Eye (tissue), 1 donor: ENCODE results near the gene DHFR.

Experiments used
- DNase-seq: peaks from one replicate; pipeline ENCODE4 v3.0.0-alpha.2; 2015

Gene DHFR

DNA sequence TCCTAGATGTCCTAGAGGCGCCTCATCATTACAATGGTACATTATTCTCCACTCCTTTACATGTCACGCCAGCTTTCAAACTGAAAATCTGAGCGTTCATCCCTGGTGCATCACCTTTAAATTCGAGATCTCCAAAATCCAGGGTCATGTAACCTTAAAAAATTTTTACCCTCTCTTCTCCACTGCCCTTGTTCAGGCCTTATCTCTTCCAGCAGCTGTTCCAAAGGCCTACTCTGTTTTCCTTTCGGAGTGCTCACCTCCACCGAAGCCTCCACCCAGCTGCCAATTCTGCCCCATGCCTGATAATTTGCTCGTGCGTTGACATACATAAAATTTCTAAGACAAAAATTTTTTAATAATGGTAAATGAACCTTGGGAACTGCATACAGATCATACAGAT is 1.3 kb downstream of the DHFR start:
- DNase-seq, result no peak

DNA sequence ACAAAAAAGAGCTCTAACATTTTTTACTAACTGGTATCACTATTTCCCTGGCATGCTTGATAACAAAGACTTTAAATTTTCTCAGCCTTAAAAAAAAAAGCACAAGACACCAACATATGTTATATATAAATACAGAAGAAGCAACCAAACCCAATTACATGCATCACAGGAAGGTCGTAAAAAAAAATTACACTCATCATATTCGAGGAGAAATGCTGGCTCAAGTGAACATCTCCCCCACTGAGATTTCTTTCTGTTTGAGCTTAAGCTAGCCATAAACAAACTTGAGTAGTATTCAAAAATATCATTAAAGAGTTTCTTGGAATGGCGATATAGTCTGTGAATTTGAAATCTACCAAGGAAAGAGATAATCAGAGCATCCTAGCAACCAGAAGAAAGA is 7.9 kb downstream of the DHFR start:
- no peak for DNase-seq

DNA sequence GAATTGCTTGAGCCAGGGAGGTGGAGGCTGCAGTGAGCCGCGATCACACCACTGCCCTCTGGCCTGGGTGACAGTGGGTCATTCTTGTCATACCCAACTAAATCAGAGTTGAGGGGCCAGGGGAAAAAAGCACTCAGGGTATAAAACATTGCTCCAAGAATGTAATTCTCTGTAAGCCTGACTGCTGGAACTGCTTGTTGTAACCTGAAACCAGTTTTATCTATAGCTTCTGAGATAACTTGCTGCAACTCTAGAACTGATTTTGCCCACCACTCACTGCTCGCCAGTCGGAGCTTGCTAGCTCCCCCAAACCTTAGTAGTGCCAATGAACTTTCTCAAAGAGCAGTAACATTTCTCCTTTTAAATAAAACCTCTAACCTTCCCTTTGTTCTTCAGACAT is 9.9 kb downstream of the DHFR start:
- no peak for DNase-seq

DNA sequence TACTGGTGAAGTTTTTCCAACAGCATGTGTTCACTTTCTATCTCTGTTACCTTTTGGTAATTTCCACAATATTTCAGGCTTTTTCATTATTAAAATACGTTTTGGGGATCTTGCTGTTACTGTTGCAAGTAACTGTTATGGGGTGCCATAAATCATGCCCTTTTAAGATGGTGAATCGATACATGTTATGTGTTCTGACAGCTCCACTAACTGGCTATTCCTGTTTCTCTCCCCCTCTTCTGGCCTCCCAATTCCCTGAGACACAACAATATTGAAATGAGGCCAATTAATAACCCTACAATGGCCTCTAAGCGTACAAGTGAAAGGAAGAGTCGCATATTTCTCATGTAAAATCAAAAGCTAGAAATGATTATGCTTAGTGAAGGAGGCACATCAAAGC is 13.4 kb downstream of the DHFR start:
- DNase-seq, result no peak

DNA sequence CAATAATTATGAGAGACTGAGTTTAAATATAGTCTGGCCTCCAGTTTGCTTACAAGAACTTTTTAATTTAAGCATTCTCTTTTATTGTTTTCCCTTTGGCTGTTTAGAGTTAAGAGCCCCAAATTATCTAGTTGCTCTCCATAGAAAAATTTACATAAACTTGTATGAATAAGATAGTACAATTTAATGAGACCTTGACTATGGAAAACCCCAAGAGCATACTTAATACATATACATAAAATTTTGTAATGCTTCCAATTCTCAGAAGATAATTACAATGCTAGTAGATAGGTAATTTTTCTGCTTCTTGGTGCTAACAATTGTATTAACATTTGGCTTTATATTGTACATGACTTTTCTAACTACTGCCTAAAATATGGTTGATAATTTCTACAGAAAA is 20.6 kb downstream of the DHFR start:
- DNase-seq, result no peak

DNA sequence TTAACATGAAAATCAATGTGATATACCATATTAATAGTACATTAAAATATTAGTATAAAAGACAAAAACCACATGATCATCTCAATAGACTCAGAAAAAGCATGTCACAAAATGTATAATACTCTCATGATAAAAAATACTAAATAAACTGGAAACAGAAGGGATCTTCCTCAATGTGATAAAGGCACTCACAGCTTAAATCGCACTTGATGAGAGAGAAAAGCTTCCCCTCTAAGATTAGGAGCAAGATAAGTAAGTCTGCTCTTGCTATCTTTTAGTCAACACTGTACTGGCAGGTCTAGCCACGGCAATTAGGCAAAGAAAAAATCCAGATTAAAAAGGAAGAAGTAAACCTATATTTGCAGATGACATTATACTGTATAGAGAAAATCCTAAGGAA is 22.1 kb downstream of the DHFR start:
- DNase-seq, result no peak

DNA sequence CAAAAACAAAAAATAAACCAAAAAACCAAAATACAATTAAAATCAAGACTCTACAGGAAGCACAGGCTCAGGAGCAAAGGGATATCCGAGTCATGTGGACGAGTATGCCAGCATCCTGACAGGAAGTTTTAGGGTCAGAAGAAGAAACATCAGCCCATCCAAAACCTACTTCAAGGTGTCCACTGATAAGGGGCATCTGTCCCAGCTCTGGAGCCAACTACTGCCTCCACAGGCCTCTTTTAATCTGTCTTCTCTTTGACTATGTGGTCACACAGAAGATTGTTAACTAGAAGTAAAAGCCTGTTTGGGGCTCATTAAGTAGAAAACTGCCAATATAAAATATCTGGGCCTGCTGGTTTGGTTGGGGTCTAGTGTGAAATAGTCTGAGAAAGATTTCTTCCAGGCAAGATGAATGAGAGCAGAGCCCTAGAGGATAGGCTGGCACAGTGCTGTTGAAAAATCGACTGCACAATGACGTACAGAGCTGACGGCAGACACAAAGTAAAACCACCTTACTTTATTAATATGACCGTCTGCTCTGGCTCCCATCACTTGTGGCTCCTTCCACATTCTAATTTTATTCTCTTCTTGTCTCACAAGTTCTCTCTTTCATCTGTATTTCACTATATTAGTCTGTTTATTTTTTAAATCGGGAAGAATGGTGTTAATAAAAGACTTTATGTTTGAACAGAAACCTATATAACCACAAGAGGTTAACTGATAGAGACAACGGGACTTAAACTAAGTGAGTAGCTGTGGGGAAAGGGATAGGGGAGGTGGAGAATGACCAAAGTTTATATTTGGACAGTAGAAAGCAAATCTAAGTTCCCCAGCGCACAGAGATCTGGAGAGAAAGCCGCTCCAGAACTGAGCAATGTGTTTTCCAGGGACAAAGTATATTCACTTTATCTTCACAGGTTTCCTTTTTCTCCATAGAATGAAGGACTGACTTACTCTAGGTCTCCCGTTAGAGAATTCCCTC is 23.2 kb downstream of the DHFR start:
- DNase-seq, result no peak

DNA sequence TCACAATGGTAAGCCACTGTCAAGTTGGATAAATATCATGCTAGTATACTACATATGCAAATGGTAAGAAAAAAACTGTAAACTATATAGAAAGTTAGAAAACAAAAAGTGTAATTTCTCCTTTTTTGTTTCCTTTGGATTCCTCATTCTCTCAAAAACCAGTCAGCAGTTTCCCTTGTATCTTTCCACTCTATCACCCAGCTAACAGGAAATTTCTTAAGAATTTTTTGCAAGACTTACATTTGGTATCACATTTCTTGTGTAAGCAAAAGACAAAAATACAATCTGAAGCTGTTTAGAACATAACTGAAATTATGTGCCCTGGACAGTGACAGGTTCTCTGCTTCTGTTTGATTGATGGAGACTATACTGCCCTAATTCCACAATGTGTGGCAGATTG is 25.5 kb downstream of the DHFR start:
- DNase-seq, result no peak

DNA sequence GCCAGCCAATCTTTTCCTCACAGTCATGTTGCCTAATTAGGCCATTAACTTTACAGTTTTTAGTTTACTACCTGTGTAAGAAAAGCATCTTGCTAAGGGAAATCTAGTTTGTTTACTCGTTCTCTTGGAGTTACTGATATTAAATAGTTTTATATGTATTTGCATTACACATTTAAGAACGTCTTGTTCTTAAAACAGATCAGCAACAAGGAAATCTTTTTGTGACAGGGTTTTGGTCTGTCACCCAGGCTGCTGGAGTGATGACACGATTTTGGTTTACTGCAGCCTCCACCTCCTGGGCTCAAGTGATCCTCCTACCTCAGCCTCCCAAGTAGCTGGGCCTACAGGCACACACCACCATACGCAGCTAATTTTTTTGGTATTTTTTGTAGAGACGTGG is 29.6 kb downstream of the DHFR start:
- no peak for DNase-seq

DNA sequence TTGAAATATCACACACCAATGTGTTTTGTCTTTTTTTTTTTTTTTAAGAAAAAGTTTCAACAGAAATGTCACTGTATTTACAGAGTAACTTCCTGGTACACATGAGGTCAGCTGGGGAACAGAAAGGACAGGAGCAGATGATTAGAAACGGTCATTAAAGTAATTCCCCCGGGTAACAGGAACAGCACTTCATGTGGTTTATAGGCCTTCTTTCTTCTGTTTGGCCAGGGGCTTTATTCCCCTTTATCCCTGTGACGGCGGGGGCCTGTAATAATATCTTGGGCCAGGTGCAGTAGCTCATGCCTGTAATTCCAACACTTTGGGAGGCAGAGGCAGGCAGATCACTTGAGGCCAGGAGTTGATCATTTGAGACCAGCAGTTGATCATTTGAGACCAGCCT is 30.8 kb downstream of the DHFR start:
- no peak for DNase-seq

DNA sequence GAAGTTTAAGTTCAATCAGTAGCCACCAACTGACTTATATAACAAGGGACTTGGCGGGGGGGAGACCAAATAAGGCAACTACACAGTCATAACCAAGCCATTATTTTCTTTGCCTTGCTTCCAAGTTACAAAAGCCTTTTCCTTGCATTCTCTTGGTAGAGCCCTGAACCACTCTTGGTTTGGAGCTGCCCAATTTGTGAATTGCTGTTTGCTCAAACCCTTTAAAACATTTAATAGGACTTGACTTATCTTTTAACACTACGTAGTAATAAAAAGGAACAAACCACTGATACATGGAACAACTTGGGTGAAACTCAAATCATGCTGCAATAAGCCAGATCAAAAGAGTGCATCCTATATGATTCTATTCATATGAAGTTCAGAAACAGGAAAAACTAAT is 32.0 kb downstream of the DHFR start:
- no peak for DNase-seq

DNA sequence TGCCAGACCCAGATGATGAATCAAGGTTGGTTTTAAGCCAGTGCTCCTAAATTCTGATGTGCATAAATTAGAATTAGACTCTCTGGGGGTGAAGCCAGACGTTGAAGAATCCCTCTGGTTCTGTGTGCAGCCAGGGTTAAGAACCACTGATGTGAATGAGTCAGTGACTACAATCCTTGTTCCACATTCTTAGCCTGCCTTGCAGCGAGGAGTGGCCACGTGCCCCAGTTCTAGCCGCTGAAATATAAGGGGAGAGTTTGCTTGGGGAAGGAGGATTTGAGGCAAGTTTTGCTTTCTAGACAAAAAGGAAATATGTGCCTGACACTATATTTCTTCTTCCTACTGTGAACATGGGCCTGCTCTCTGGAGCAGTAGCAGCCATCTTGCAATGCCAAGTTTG is 34.6 kb downstream of the DHFR start:
- DNase-seq, result no peak

DNA sequence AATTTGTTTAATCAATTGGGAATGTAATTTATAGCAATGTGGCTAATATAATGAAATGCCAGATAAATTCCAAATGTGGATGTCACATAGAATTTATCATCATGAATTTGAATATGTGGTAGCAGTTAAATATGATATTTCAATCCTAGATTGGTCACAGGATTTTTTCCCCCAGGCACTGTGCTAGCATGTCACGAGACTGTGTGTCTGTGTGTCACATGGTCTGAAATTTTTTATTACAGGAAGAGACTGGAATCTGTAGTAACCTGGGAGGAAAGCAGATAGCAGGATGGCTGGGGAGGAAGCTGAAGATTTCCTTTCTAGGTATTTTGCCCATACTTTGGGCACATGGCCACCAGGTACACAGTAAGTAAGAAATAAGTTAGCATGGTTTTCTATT is 35.7 kb downstream of the DHFR start:
- DNase-seq, result no peak

DNA sequence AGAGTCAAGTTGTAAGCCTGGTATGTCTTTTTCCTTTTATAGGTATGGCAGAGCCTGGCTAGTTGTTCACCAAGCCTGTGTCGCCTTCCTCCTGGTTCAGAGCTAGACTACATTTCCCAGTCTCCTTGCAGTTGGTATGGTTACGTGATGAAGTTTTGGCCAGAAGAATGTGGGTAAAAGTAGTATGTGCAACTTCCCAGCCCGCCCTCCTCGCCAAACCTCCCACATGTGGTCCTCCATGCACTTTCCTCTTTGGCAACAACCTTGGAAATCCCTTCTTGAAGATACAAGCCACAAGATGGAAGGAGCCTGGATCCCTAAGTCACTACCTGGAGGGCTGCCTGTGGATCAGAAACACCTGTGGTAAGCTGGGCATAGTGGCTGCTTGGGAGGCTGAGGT is 36.3 kb downstream of the DHFR start:
- no peak for DNase-seq

DNA sequence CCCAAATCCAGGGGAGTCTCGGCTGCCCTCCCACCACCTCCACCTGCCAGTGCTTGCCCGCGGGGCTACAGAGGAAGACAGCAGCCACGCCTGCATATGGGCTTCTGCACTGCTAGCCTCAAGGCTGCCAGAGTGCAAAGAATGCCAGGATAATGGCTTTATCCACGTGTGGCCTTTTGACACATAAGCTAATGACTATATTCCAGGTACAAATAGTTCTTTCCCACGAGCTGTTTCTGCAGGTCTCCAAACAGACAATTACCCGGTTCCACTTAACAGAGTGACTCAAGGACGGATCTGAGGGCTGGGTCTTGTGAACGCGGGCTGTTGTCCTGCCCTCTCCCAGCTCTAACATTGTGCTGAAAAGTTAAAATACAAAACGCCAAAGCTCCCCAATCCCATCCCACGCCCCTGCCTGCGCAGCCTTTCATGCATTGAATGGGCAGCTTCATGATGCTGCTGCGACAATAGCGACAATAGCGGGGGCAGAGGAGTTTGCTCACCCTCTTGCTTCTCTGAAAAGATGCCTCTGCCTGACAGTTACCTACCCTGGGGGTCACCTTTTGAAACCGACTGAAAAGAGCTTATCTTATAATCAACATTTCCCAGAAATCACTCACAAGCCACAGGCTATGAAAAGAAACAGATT is 39.4 kb downstream of the DHFR start:
- no peak for DNase-seq

DNA sequence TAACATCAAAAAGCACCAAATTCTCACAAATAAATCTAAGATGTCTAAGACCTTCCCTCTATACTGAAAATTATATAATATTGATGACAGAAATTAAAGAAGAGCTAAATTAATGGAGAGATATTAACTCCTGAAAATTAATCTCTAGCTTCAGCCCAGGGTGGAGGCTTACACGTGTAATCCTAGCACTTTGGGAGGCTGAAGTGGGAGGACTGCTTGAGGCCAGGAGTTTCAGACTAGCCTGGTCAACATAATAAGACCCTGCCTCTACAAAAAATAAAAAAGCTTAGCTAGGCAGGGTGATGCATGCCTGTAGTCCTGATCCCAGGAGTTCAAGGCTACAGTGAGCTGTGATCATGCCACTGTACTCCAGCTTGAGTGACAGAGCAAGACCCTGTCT is 45.1 kb downstream of the DHFR start:
- no peak for DNase-seq

DNA sequence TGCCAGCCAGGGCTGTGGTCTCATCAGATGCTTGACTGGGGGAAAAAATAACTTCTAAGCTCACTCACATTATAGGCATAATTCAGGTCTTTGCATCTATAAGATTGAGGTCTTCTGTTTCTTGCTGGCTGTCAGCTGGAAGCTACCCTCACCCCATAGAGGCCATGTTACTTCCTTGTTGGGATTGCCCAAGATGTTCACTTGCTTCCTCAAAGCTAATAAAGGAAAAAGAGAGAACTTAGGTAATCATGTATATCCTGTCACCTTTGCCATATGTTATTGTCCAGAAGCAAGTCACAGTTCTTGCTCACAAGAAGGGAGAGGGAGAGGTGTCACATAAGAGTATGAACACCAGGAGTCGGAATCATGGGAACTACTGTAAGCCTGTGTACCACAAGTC is 46.1 kb downstream of the DHFR start:
- no peak for DNase-seq

DNA sequence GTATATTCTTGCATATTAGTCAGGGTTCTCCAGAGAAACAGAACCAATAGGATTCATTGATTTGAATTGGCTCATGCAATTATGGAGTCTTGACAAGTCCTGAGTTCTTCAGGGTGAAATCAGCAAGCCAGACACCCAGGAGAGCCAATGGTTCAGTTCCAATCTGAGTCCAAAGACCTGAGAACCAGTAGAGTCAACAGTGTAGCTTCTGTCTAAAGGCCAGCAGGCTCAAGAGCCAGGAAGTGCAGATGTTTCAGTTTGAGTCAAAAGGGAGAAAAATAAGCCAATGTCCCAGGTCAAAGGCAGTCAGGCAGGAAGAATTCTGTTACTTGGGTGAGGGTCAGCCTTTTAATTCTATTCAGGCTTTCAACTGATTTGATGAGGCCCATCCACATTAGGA is 47.0 kb downstream of the DHFR start:
- DNase-seq, result no peak

DNA sequence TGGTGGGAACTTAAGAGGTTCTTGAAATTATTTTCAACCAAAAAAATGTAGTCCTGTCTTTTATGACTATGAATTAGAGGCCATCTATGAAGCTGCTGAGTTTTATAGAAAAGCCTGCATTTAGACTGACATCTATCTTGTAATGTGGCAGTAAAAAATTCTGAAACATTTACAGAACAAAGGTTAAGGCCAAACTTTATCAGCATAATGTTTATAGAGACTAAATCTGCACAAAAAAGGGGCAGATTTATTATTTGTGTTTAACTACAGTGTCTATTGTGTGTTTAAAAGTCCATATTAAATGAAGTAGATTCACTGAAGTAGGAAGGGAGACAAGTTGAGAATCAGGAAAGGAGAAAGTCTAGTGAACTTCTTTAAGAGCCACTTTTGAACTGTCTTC is 47.4 kb downstream of the DHFR start:
- DNase-seq, result no peak

DNA sequence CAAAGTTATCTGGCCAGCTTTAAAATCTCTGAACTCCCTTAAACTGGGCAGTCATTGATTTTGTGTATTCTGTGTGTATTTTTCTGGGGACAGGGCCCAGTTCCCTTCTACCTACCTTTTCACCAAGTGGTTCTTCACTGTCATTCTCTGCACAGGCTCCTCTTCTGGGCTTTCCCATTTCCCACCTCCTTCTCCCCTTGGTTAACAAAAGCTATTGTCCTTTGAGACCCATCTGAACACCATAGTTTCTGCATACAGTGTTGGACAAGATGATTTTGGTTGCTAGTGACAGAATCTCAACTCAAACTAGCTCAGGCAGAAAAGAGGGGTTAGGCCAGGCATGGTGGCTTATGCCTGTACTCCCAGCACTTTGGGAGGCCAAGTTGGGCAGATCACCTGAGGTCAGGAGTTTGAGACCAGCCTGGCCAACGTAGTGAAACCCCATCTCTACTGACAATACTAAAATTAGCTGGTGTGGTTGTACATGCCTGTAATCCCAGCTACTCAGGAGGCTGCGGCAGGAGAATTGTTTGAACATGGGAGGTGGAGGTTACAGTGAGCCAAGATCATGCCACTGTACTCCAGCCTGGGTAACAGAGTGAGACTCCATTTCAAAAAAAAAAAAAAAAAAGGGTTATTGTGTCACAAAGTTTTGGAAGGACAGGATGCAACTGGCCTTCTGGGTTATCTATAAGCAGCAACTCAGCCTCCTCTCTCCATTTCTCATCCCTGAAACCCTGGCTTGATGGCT is 53.7 kb downstream of the DHFR start:
- DNase-seq, result no peak

DNA sequence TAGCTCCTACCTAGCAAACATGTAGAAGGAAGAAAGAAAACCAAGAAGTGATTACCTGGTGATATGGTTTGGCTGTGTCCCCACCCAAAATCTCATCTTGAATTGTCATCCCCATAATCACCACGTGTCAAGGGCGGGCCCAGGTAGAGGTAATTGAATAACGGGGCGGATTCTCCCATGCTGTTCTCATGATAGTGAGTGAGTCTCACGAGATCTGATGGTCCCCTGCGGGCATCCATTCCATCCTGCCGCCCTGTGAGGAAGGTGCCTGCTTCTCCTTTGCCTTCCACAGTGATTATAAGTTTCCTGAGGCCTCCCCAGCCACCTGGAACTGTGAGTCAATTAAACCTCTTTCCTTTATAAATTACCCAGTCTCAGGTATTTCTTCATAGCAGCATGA is 57.3 kb downstream of the DHFR start:
- no peak for DNase-seq

DNA sequence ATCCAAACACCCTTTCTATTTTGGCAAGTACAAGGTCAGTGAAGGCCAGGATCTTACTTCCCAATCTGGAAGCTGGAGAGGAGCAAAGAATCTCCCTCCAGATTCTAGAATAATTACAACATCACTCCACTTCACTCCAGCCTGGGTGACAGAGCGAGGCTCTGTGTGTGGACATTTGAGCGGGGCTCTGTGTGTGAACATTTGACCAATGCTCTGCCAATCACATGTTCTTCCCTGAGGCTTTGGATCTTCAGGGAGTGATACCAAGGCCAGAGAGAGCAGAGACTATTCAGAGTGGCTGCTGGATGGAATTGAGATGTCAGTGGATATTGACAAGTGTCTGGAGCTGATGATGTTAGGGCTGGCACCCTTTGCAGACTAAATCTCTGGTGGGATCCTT is 60.0 kb downstream of the DHFR start:
- no peak for DNase-seq

DNA sequence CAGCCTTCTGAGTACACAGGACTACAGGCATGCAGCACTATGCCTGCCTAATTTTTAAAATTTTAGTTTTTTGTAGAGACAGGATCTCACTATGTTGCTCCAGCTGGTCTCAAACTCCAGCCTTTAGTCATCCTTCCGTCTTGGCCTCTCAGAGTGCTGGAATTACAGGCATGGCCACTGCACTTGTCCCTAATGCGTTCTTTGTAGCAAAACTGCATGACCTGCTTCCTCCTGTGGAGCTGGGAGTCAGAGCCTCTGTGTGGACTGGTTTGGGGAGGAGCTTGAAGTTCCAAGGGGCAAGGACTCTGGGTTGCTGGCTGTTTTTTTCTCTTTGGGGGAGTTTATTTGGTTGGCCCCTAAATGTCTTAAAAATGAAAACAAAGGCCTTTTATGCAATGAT is 62.0 kb downstream of the DHFR start:
- DNase-seq, result no peak

DNA sequence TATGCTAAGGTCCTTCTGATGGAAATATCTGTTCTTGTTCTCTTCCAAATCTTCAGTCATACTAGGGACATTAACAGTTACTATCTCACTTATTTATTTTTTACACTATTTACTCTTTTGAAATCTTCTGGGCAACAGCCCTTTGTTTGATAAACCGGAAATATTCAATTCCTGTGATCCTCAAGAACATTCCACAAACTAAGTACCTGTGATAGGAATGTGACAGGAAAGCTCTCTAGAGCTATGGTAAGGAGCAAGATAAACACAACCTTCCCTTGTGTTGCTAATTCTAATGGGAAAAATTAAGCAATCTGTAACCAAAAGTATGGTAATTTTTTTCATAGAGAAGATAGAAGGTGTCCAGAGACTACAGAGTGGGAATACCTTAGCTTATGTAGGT is 62.7 kb downstream of the DHFR start:
- no peak for DNase-seq
